Stimulated activated effector memory CD8-positive, alpha-beta T cell treated with anti-CD3 and anti-CD28 coated beads, Interleukin-12 subunit alpha, Interleukin-12 subunit beta, amount 100 ng/mL, for 72 hours (primary cell): ENCODE measurements around the gene AATK.
A peak's percentile ranks its signal among the peaks of the same experiment; 100 is the strongest.
"Not testable (repeated sequence)": the region's sequence is repeated elsewhere in the genome, so short reads cannot be mapped to it uniquely, and the experiment has no call there.

ENCODE experiments used
- ATAC-seq: fragments of 150-1000 bp; cut with Tn5 transposase; 2 replicates; pipeline ENCODE4 v1.10.0; 2021
- DNase-seq, 2 donors: peaks; one replicate each; pipeline ENCODE4 v3.0.0; 2021 to 2022; ENCODE audit warnings: low spot score in 2 of 2
- H3K27ac Mint-ChIP-seq: one replicate; pipeline ENCODE4 v1.8.0; 2022; ENCODE audit warnings: mild to moderate bottlenecking, mixed read lengths
- H3K36me3 Mint-ChIP-seq: one replicate; pipeline ENCODE4 v1.8.0; 2022; ENCODE audit warnings: mild to moderate bottlenecking, mixed read lengths
- H3K4me1 Mint-ChIP-seq: one replicate; pipeline ENCODE4 v1.8.0; 2022; ENCODE audit warnings: mixed read lengths
- H3K4me3 Mint-ChIP-seq: one replicate; pipeline ENCODE4 v1.8.0; 2022; ENCODE audit warnings: mild to moderate bottlenecking, mixed read lengths
- H3K9me3 Mint-ChIP-seq: one replicate; pipeline ENCODE4 v1.8.0; 2022; ENCODE audit warnings: mixed read lengths

Gene AATK

GRCh38 chr17:81083125-81083765 is 82.8 kb downstream of the AATK start:
- ATAC-seq, result no peak
- H3K9me3 Mint-ChIP-seq, result no peaks in the 10 kb centered on the region

DNA sequence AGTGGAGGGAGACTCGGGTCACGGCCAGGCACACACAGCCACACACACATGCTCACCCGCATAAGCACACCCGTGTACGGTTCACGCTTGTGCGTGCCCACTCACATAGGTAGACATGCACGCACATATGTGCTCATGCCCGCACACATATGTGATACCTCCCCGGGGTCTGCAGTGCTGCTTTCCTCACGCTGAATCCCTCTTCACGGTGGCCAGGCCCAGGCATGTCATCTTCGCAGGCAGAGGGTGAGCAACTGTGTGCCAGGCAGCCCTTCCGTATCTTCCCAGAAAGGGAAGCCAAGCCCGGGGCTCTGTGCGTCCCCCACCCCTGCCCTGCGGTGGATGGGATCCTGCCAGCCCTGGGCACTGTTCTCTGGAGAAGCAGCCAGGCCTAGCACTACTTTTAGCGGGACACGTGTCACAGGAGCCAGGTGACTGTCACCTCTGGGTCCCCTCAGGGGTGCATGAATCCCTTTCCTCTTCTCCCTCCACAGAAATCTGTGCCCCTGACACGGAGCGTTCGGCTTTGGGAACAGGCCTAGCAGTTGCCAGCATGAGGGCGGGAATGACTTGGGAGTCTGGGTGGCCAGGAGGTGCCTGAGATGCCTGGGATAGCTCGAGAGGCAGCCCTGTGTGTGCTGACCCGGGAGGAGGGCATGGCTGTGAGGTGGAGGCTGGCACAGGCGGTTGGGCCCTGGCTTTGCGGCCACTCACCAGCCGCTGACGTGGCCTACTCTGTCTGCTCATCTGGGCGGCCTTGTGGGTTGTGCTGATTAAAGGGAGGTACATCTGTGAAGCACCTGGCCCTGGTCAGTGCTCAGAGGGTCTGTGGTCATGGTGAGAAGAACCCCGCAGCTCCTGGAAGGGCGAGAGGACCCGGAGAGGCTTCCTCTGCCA is 83.6 kb downstream of the AATK start:
- Mint-ChIP-seq H3K9me3 (no peaks in the 10 kb centered on the region), H3K4me1 (peaks cover 13% of the 10 kb centered on the region), H3K27ac (peak overlapping the region; percentile 43), H3K4me3 (no peak overlapping the region), H3K36me3 (no peaks in the 10 kb centered on the region)
- DNase-seq (no peak), ATAC-seq (no peak)

More at GRCh38 chr17:81083125-81083765, 82.8 kb downstream of the AATK start:
- H3K36me3 Mint-ChIP-seq, result no peaks in the 10 kb centered on the region
- H3K4me3 Mint-ChIP-seq, result no peak overlapping the region
- DNase-seq, result no peak
- H3K27ac Mint-ChIP-seq, result peak overlapping the region; percentile 43
- H3K4me1 Mint-ChIP-seq, result peaks cover 13% of the 10 kb centered on the region

- H3K9me3 Mint-ChIP-seq, result no peaks in the 10 kb centered on the region
- no peak for ATAC-seq
- DNase-seq, result no peak
- no peaks in the 10 kb centered on the region for H3K36me3 Mint-ChIP-seq
- H3K27ac Mint-ChIP-seq, result no peak overlapping the region
- peaks cover 13% of the 10 kb centered on the region for H3K4me1 Mint-ChIP-seq
- no peak overlapping the region for H3K4me3 Mint-ChIP-seq
These were observed 84.5 kb downstream of the AATK start for GRCh38 chr17:81081222-81082176.

- no peak for DNase-seq
- Mint-ChIP-seq H3K9me3 (no peaks in the 10 kb centered on the region), H3K4me1 (peaks cover 13% of the 10 kb centered on the region), H3K36me3 (no peaks in the 10 kb centered on the region), H3K27ac (no peak overlapping the region), H3K4me3 (no peak overlapping the region)
- no peak for ATAC-seq
These were observed 86.0 kb downstream of the AATK start for GRCh38 chr17:81080019-81080418.

GRCh38 chr17:81078026-81078913 is 87.8 kb downstream of the AATK start:
- not testable (repeated sequence) for H3K36me3 Mint-ChIP-seq, H3K27ac Mint-ChIP-seq, H3K4me3 Mint-ChIP-seq, H3K4me1 Mint-ChIP-seq, H3K9me3 Mint-ChIP-seq, ATAC-seq, DNase-seq

GRCh38 chr17:81076141-81076679 is 89.8 kb downstream of the AATK start:
- Mint-ChIP-seq H3K4me1 (peaks cover 8% of the 10 kb centered on the region), H3K9me3 (no peaks in the 10 kb centered on the region), H3K36me3 (no peaks in the 10 kb centered on the region), H3K27ac (no peak overlapping the region), H3K4me3 (no peak overlapping the region)
- DNase-seq (no peak), ATAC-seq (no peak)

DNA sequence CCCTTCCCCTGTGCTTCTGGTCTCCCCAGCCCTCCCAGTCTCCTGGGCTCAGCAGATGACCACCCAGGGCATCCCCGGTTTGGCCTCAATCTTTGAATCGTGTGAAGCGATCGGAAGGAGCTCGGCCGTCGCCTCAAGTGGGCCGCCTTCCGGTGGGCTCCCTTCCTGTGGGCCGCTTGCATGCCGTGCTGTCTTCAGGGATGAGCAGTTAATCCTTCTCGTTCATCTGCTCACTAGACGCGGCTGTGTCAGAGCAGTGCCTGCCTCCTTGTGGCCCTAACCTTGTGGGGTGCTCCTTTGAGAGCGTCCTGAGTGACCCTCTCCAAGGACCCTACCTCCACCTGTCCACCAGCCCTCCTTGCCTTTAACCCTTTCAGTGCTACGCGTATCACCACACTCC is 90.7 kb downstream of the AATK start:
- no peak for ATAC-seq
- Mint-ChIP-seq H3K36me3 (no peaks in the 10 kb centered on the region), H3K4me1 (peaks cover 8% of the 10 kb centered on the region), H3K9me3 (no peaks in the 10 kb centered on the region), H3K4me3 (no peak overlapping the region), H3K27ac (no peak overlapping the region)
- no peak for DNase-seq

GRCh38 chr17:81074875-81075274 is 91.1 kb downstream of the AATK start:
- no peak for DNase-seq

GRCh38 chr17:81073967-81074839 is 91.8 kb downstream of the AATK start:
- Mint-ChIP-seq H3K9me3 (no peaks in the 10 kb centered on the region), H3K27ac (peak overlapping the region; percentile 18), H3K36me3 (no peaks in the 10 kb centered on the region), H3K4me1 (peaks cover under 1% of the 10 kb centered on the region), H3K4me3 (no peak overlapping the region)
- ATAC-seq, result no peak
- DNase-seq, result no peak

More at GRCh38 chr17:81074875-81075274, 91.1 kb downstream of the AATK start:
- Mint-ChIP-seq H3K4me1 (peaks cover 7% of the 10 kb centered on the region), H3K27ac (no peak overlapping the region), H3K36me3 (no peaks in the 10 kb centered on the region), H3K4me3 (no peak overlapping the region), H3K9me3 (no peaks in the 10 kb centered on the region)
- ATAC-seq, result no peak

- no peak overlapping the region for H3K27ac Mint-ChIP-seq
- no peak overlapping the region for H3K4me3 Mint-ChIP-seq
These were observed 94.0 kb downstream of the AATK start for GRCh38 chr17:81071761-81072741.

DNA sequence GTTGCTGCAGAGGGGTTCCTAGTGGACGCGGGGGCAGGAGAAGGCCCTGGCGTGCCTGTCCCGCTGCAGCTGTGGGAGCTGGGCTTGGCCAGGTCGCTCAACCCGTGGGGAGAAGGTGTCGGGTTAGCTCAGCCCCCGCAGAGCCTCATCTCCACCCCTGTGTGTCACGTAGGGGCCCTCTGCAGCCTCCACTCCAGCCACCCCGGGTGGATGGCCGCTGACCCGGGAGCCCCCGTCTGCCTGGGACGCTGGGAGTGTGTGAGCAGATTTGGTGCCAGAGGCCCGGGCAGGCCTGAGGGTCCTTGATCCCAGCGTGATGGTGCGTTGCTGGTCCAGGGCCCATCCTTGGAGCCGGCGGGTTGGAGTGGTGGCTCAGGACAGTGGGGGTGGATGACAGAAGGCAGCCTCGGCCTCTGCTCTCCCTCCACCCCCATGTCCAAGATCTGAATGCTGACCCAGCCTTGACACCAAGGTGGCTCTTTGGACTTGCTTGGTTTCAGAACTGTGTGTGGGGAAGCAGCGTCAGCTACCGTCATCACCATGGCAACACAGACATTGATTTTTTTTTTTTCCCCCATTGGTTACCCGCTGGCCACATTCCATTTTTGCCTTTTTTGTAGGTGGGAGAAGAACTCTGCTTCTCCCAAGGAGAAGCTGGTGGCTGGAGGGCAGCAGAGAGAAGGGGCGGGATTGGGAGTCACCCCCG is 95.3 kb downstream of the AATK start:
- ATAC-seq, result no peak
- DNase-seq, result no peak
- Mint-ChIP-seq H3K4me1 (no peaks in the 10 kb centered on the region), H3K27ac (no peak overlapping the region), H3K9me3 (no peaks in the 10 kb centered on the region), H3K36me3 (no peaks in the 10 kb centered on the region), H3K4me3 (no peak overlapping the region)

More at GRCh38 chr17:81071761-81072741, 94.0 kb downstream of the AATK start:
- Mint-ChIP-seq H3K36me3 (no peaks in the 10 kb centered on the region), H3K9me3 (no peaks in the 10 kb centered on the region), H3K4me1 (no peaks in the 10 kb centered on the region)
- DNase-seq, result no peak
- ATAC-seq, result no peak

DNA sequence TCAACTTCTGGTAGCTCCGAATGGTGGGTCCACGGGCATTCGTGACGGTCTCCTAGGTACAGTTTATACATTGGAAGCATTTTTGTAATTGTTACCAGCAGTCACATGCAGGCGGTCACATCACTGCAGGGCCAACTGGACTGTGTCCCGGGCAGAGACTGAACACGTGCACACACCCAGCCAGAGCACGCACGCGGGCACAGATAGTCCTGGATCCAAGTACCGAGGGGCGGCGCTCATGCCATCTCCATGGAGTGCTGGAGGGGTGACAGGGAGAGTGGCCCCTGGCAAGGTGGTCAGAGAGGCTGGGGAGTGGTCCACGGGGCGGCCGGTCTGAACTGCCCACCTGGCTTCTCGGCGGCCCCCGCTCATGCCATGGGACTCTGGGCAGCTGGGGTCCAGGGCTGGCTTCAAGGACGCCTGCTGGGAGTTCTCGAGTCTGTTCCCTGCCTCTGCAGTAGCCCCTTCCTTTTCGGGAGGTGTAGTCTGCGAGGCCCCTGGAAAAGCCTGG is 96.8 kb downstream of the AATK start:
- Mint-ChIP-seq H3K4me3 (no peak overlapping the region), H3K36me3 (no peaks in the 10 kb centered on the region), H3K4me1 (peaks cover 1% of the 10 kb centered on the region), H3K27ac (no peak overlapping the region), H3K9me3 (no peaks in the 10 kb centered on the region)
- DNase-seq, result no peak
- no peak for ATAC-seq
